Spleen (tissue), 11 donors: Measurements from ENCODE around the gene MAN2A2. TPM values are rescaled to one million over a fixed set of nuclear protein-coding genes. Genes with fewer than 3 reads are reported as not detected.

Experiments used
- DNase-seq: peaks from one replicate; pipeline ENCODE4 v3.0.0-alpha.2; 2020
- H3K27ac ChIP-seq, 8 donors: fragments of 200-600 bp; sonication (generic) in 7 of 8; 1 replicate in 4 of 8; 2 replicates in 4 of 8; pipeline versions ENCODE4 v1.5.0 to v1.8.0; 2016 to 2021; ENCODE audit warnings: inconsistent platforms in 4 of 8, mild to moderate bottlenecking in 4 of 8, moderate library complexity in 1 of 8
- H3K27me3 ChIP-seq, 7 donors: fragments of 200-600 bp; sonication (generic) in 6 of 7; replicated peaks in 1 of 7; 1 replicate in 4 of 7; 2 replicates in 3 of 7; pipeline versions ENCODE4 v1.5.0 to v1.8.0; 2016 to 2021; ENCODE audit warnings: inconsistent platforms in 3 of 7, mild to moderate bottlenecking in 1 of 7
- H3K36me3 ChIP-seq, 6 donors: fragments of 200-600 bp; sonication (generic) in 5 of 6; 1 replicate in 4 of 6; 2 replicates in 2 of 6; pipeline versions ENCODE4 v1.5.0 to v1.8.0; 2016 to 2021; ENCODE audit warnings: inconsistent platforms in 2 of 6
- H3K4me1 ChIP-seq, 6 donors: fragments of 200-600 bp; sonication (generic) in 5 of 6; 1 replicate in 3 of 6; 2 replicates in 3 of 6; pipeline versions ENCODE4 v1.5.0 to v1.8.0; 2016 to 2021; ENCODE audit warnings: inconsistent platforms in 3 of 6
- H3K4me3 ChIP-seq, 8 donors: fragments of 200-600 bp; sonication (generic) in 7 of 8; 1 replicate in 4 of 8; 2 replicates in 4 of 8; pipeline versions ENCODE4 v1.5.0 to v1.8.0; 2016 to 2021; ENCODE audit warnings: inconsistent platforms in 4 of 8, mild to moderate bottlenecking in 4 of 8, moderate library complexity in 2 of 8
- H3K9me3 ChIP-seq, 8 donors: fragments of 200-600 bp; sonication (generic) in 7 of 8; 1 replicate in 4 of 8; 2 replicates in 4 of 8; pipeline versions ENCODE4 v1.5.0 to v1.8.0; 2016 to 2021; ENCODE audit warnings: inconsistent platforms in 4 of 8
- POLR2A ChIP-seq, 3 donors: fragments of 450-650 bp; IDR thresholded peaks; one replicate each; pipeline ENCODE4 v1.5.1; 2017; ENCODE audit warnings: antibody characterized with exemption in 3 of 3, mild to moderate bottlenecking in 1 of 3
- POLR2AphosphoS5 ChIP-seq, 3 donors: sonication (generic); formaldehyde crosslinking; IDR thresholded peaks; one replicate each; pipeline ENCODE4 v1.5.1; 2017; ENCODE audit warnings: antibody characterized with exemption in 3 of 3
- WGBS, 5 donors: extraction: QIAGEN DNeasy Blood & Tissue Kit in 3 of 5; methylation state at CpG; one replicate each; pipeline versions ENCODE4 v1.1.5 to v1.1.7; 2013 to 2018; 5-methylcytosine and 5-hydroxymethylcytosine counted together
- intact Hi-C: fragments of 100-400 bp; cut with DNase I; formaldehyde crosslinking; loops from one replicate; pipeline ENCODE4 v1.15.0; 2023; ENCODE audit warnings: low total_unique reads
- polyA plus RNA-seq, 3 donors: library from polyadenylated mRNA; stranded (reverse); fragments of 200-250 nt; gene quantifications; one replicate each; pipeline ENCODE4 v1.2.1, GENCODE V29; 2013
- small RNA-seq, 4 donors: library from RNA; depleted of rRNA; stranded (forward); fragments of <200 nt; gene quantifications; one replicate each; pipeline ENCODE3, GENCODE V24; 2016
- total RNA-seq, 7 donors: library from RNA; depleted of rRNA in 3 of 7; stranded (reverse); fragments of >200 nt in 3 of 7; fragmentation: NEBNext Ultra II Directional in 4 of 7; extraction: Animal tissue kit (Norgen Biotek cat#: 25700) in 4 of 7; gene quantifications; one replicate each; pipeline versions ENCODE4 v1.1.0 to v1.2.1, GENCODE V29; 2016 to 2021
- TF ChIP-seq, protein P1 (sequence below), 11 experiments: fragments of 200-600 bp in 7 of 11; fragments of 450-650 bp in 4 of 11; sonication (generic) in 4 of 11; IDR thresholded peaks in 8 of 11; conservative IDR thresholded peaks in 3 of 11; 1 replicate in 7 of 11; 2 replicates in 4 of 11; pipeline versions ENCODE4 v1.4.0 to v1.8.0; 2016 to 2021; ENCODE audit warnings: antibody characterized with exemption in 11 of 11, inconsistent platforms in 4 of 11, mild to moderate bottlenecking in 1 of 11
- donor health status: healthy with polysubstance abuse.
- donor health status: DM: no; HTN: no; CAD: no; lungs with moderate emphysema.
- donor health status: DM: no; HTN: no; CAD: no.
- donor health status: Bipolar disorder and iron deficiency.
- donor health status: healthy.
- donor health status: DM: no; HTN: no; CAD: no.
- donor health status: DM: yes; HTN: yes; CAD: no.

MAN2A2 gene
- total and polyA plus RNA-seq, 10 donors, result 13.7 to 167 (median 110) TPM

GRCh38 chr15:90970274-90970673 lies 67.2 kb downstream of the MAN2A2 start:
- 88 to 94% (median 93%) methylated on average over 7 of the region's 7 CpGs for WGBS, 5 donors
- no peak overlapping the region for H3K27ac ChIP-seq
- H3K4me1 ChIP-seq, result no peaks in the 10 kb centered on the region
- H3K4me3 ChIP-seq, result no peak overlapping the region
- no peaks in the 10 kb centered on the region for H3K27me3 ChIP-seq
- DNase-seq, result no peak
- H3K36me3 ChIP-seq, result peaks cover 0 to 100% (median 16%) of the 10 kb centered on the region in 6 donors
- TF ChIP-seq, protein P1, sequence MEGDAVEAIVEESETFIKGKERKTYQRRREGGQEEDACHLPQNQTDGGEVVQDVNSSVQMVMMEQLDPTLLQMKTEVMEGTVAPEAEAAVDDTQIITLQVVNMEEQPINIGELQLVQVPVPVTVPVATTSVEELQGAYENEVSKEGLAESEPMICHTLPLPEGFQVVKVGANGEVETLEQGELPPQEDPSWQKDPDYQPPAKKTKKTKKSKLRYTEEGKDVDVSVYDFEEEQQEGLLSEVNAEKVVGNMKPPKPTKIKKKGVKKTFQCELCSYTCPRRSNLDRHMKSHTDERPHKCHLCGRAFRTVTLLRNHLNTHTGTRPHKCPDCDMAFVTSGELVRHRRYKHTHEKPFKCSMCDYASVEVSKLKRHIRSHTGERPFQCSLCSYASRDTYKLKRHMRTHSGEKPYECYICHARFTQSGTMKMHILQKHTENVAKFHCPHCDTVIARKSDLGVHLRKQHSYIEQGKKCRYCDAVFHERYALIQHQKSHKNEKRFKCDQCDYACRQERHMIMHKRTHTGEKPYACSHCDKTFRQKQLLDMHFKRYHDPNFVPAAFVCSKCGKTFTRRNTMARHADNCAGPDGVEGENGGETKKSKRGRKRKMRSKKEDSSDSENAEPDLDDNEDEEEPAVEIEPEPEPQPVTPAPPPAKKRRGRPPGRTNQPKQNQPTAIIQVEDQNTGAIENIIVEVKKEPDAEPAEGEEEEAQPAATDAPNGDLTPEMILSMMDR (IDR thresholded peaks at IDR 0.05 in 8 of 11, conservative IDR thresholded peaks at IDR 0.05 in 3 of 11), result no peak
- TF ChIP-seq POLR2AphosphoS5 (IDR thresholded peaks at IDR 0.05) (no peak), POLR2A (IDR thresholded peaks at IDR 0.05) (no peak)
- intact Hi-C loops, result no loop called here
- H3K9me3 ChIP-seq, result no peaks in the 10 kb centered on the region

DNA sequence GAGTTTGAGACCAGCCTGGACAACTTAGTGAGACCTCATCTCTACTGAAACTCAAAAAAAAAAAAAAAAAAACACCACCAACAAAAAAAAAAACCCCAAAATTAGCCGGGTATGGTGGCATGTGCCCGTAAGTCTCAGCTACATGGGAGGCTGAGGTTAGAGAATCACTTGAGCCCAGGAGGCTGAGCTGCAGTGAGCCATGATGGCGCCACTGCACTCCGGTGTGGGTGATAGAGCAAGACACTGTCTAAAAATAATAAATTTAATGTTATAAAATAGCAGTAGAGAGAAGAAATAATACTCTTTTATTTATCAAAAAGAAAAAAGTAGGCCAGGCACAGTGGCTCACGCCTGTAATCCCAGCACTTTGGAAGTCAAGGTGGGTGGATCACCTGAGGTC lies 69.0 kb downstream of the MAN2A2 start:
- H3K27ac ChIP-seq, result no peak overlapping the region
- no peaks in the 10 kb centered on the region for H3K4me1 ChIP-seq
- intact Hi-C loops, result no loop called here
- TF ChIP-seq POLR2A (IDR thresholded peaks at IDR 0.05) (no peak), POLR2AphosphoS5 (IDR thresholded peaks at IDR 0.05) (no peak)
- TF ChIP-seq, protein P1 (IDR thresholded peaks at IDR 0.05 in 8 of 11, conservative IDR thresholded peaks at IDR 0.05 in 3 of 11), result no peak
- H3K4me3 ChIP-seq, result no peak overlapping the region
- no peaks in the 10 kb centered on the region for H3K9me3 ChIP-seq
- no peak for DNase-seq
- no peaks in the 10 kb centered on the region for H3K27me3 ChIP-seq
- WGBS, 5 donors, result 87 to 98% (median 94%) methylated on average over 5 of the region's 5 CpGs
- H3K36me3 ChIP-seq, result peaks cover 0 to 100% (median 11%) of the 10 kb centered on the region in 6 donors

Small RNAs within 50 kb of the gene (small RNA-seq; reads per million reads assigned to genes)
- 0 reads per million in 4 donors for gene RN7SL363P

Other genes starting within 250 kb of the MAN2A2 start
- 10 to 100 TPM in 1 of 7 donors, 1 to 10 TPM in 6; 6.2 to 12.0 (median 8.0) TPM for gene BLM, start 186.0 kb upstream of the MAN2A2 start, total RNA-seq
- gene BLM, start 186.0 kb upstream of the MAN2A2 start, polyA plus RNA-seq, result 10 to 100 TPM in 1 of 3 donors, 1 to 10 TPM in 2; 5.8 to 10.5 (median 6.6) TPM
- gene FURIN, start 34.7 kb upstream of the MAN2A2 start, total RNA-seq, result 100 to 1,000 TPM in 2 of 7 donors, 10 to 100 TPM in 5; 62.0 to 139 (median 86.8) TPM
- 10 to 100 TPM in 2 of 3 donors, 1 to 10 TPM in 1; 10.0 to 33.3 (median 10.9) TPM for gene FURIN, start 34.7 kb upstream of the MAN2A2 start, polyA plus RNA-seq
- 100 to 1,000 TPM; 150 to 369 (median 272) TPM for gene FES, start 18.8 kb upstream of the MAN2A2 start, total RNA-seq
- gene FES, start 18.8 kb upstream of the MAN2A2 start, polyA plus RNA-seq, result 100 to 1,000 TPM in 1 of 3 donors, 10 to 100 TPM in 2; 39.5 to 176 (median 89.2) TPM
- 10 to 100 TPM; 12.8 to 25.9 (median 18.0) TPM for gene HDDC3, start 29.2 kb downstream of the MAN2A2 start, total RNA-seq
- 10 to 100 TPM; 23.9 to 34.5 (median 31.0) TPM for gene HDDC3, start 29.2 kb downstream of the MAN2A2 start, polyA plus RNA-seq
- gene UNC45A, start 32.0 kb downstream of the MAN2A2 start, total RNA-seq, result 10 to 100 TPM; 32.8 to 59.5 (median 42.6) TPM
- 10 to 100 TPM; 32.2 to 43.6 (median 32.8) TPM for gene UNC45A, start 32.0 kb downstream of the MAN2A2 start, polyA plus RNA-seq
- 10 to 100 TPM in 2 of 7 donors, 1 to 10 TPM in 5; 6.9 to 11.4 (median 8.7) TPM for gene RCCD1, start 51.6 kb downstream of the MAN2A2 start, total RNA-seq
- gene RCCD1, start 51.6 kb downstream of the MAN2A2 start, polyA plus RNA-seq, result 1 to 10 TPM; 3.6 to 9.0 (median 6.3) TPM
- gene PRC1, start 91.2 kb downstream of the MAN2A2 start, total RNA-seq, result 10 to 100 TPM in 4 of 7 donors, 1 to 10 TPM in 3; 6.0 to 40.0 (median 15.0) TPM
- 10 to 100 TPM in 1 of 3 donors, 1 to 10 TPM in 2; 7.4 to 13.9 (median 8.8) TPM for gene PRC1, start 91.2 kb downstream of the MAN2A2 start, polyA plus RNA-seq
- 10 to 100 TPM; 13.2 to 25.0 (median 19.1) TPM for gene VPS33B, start 119.3 kb downstream of the MAN2A2 start, total RNA-seq
- gene VPS33B, start 119.3 kb downstream of the MAN2A2 start, polyA plus RNA-seq, result 10 to 100 TPM; 12.1 to 27.6 (median 15.6) TPM
- under 1 TPM; 0.07 to 0.97 (median 0.46) TPM for gene SV2B, start 197.0 kb downstream of the MAN2A2 start, total RNA-seq
- gene SV2B, start 197.0 kb downstream of the MAN2A2 start, polyA plus RNA-seq, result 1 to 10 TPM in 1 of 3 donors, under 1 TPM in 2; 0.26 to 1.2 (median 0.50) TPM